Dendritic cell treated with granulocyte-macrophage colony-stimulating factor and Interleukin-4, amounts not matched to agents 40 ng/mL and 50 ng/mL, for 4 days (primary cell): ENCODE results near the gene TEDC2.
"Not testable (repeated sequence)": the region's sequence is repeated elsewhere in the genome, so short reads cannot be mapped to it uniquely, and the experiment has no call there.

ENCODE experiments used
- H3K27ac Mint-ChIP-seq: one replicate; pipeline ENCODE4 v1.8.0; 2022; ENCODE audit warnings: mild to moderate bottlenecking, mixed read lengths
- H3K27me3 Mint-ChIP-seq: one replicate; pipeline ENCODE4 v1.8.0; 2022; ENCODE audit warnings: mild to moderate bottlenecking, mixed read lengths
- H3K36me3 Mint-ChIP-seq: one replicate; pipeline ENCODE4 v1.8.0; 2022; ENCODE audit warnings: low read depth, mixed read lengths
- H3K4me1 Mint-ChIP-seq: one replicate; pipeline ENCODE4 v1.8.0; 2022; ENCODE audit warnings: low read depth, mixed read lengths
- H3K4me3 Mint-ChIP-seq: one replicate; pipeline ENCODE4 v1.8.0; 2022; ENCODE audit warnings: mild to moderate bottlenecking, moderate library complexity, mixed read lengths
- H3K9me3 Mint-ChIP-seq: one replicate; pipeline ENCODE4 v1.8.0; 2022; ENCODE audit warnings: mixed read lengths
- intact Hi-C: fragments of 100-400 bp; cut with micrococcal nuclease; formaldehyde crosslinking; loops from one replicate; pipeline ENCODE4 v1.15.0; 2022

Gene TEDC2

GRCh38 chr16:2429771-2430663 is 29.9 kb upstream of the TEDC2 start:
- intact Hi-C loops = no loop called here
- Mint-ChIP-seq H3K36me3 (peaks cover 15% of the 10 kb centered on the region), H3K4me3 (peak overlapping the region; percentile 79), H3K27me3 (peaks cover 21% of the 10 kb centered on the region), H3K9me3 (no peaks in the 10 kb centered on the region), H3K27ac (peak overlapping the region; percentile 41), H3K4me1 (peaks cover 23% of the 10 kb centered on the region)

- Mint-ChIP-seq H3K4me3 (no peak overlapping the region), H3K36me3 (peaks cover 32% of the 10 kb centered on the region), H3K9me3 (no peaks in the 10 kb centered on the region), H3K27ac (no peak overlapping the region), H3K27me3 (peaks cover 15% of the 10 kb centered on the region), H3K4me1 (peaks cover 23% of the 10 kb centered on the region)
- intact Hi-C loops = no loop called here
Measured at GRCh38 chr16:2432286-2432685, 27.6 kb upstream of the TEDC2 start.

- H3K27ac Mint-ChIP-seq = no peak overlapping the region
- H3K27me3 Mint-ChIP-seq = peaks cover 12% of the 10 kb centered on the region
- no peak overlapping the region for H3K4me3 Mint-ChIP-seq
- no peaks in the 10 kb centered on the region for H3K9me3 Mint-ChIP-seq
- peaks cover 39% of the 10 kb centered on the region for H3K36me3 Mint-ChIP-seq
- intact Hi-C loops = no loop called here
- H3K4me1 Mint-ChIP-seq = peaks cover 21% of the 10 kb centered on the region
Measured at GRCh38 chr16:2432801-2433505, 27.0 kb upstream of the TEDC2 start.

- H3K27me3 Mint-ChIP-seq, H3K4me3 Mint-ChIP-seq, H3K4me1 Mint-ChIP-seq, intact Hi-C loops, H3K9me3 Mint-ChIP-seq, H3K27ac Mint-ChIP-seq: not testable (repeated sequence)
- H3K36me3 Mint-ChIP-seq = peaks cover 62% of the 10 kb centered on the region
Measured at GRCh38 chr16:2435236-2435635, 24.7 kb upstream of the TEDC2 start.

GRCh38 chr16:2436110-2436509 is 23.8 kb upstream of the TEDC2 start:
- no peak overlapping the region for H3K4me3 Mint-ChIP-seq
- no peaks in the 10 kb centered on the region for H3K9me3 Mint-ChIP-seq
- H3K36me3 Mint-ChIP-seq = peaks cover 64% of the 10 kb centered on the region
- no peak overlapping the region for H3K27ac Mint-ChIP-seq
- intact Hi-C loops = no loop called here
- no peaks in the 10 kb centered on the region for H3K27me3 Mint-ChIP-seq
- no peaks in the 10 kb centered on the region for H3K4me1 Mint-ChIP-seq

GRCh38 chr16:2437032-2437790 is 22.7 kb upstream of the TEDC2 start:
- intact Hi-C loops = no loop called here
- Mint-ChIP-seq H3K4me3 (no peak overlapping the region), H3K27me3 (no peaks in the 10 kb centered on the region), H3K9me3 (no peaks in the 10 kb centered on the region), H3K4me1 (no peaks in the 10 kb centered on the region), H3K27ac (no peak overlapping the region), H3K36me3 (peaks cover 64% of the 10 kb centered on the region)

GRCh38 chr16:2438121-2438520 is 21.8 kb upstream of the TEDC2 start:
- H3K36me3 Mint-ChIP-seq = peaks cover 55% of the 10 kb centered on the region
- no peak overlapping the region for H3K27ac Mint-ChIP-seq
- intact Hi-C loops = no loop called here

GRCh38 chr16:2439598-2439997 is 20.3 kb upstream of the TEDC2 start:
- Mint-ChIP-seq H3K9me3 (no peaks in the 10 kb centered on the region), H3K27me3 (no peaks in the 10 kb centered on the region), H3K27ac (no peak overlapping the region), H3K36me3 (peaks cover 62% of the 10 kb centered on the region), H3K4me1 (no peaks in the 10 kb centered on the region), H3K4me3 (no peak overlapping the region)
- intact Hi-C loops = no loop called here

More at GRCh38 chr16:2438121-2438520, 21.8 kb upstream of the TEDC2 start:
- Mint-ChIP-seq H3K9me3 (no peaks in the 10 kb centered on the region), H3K4me1 (no peaks in the 10 kb centered on the region), H3K4me3 (no peak overlapping the region), H3K27me3 (no peaks in the 10 kb centered on the region)

- H3K27me3 Mint-ChIP-seq, H3K27ac Mint-ChIP-seq, H3K9me3 Mint-ChIP-seq, H3K4me1 Mint-ChIP-seq, intact Hi-C loops, H3K4me3 Mint-ChIP-seq: not testable (repeated sequence)
- H3K36me3 Mint-ChIP-seq = peaks cover 71% of the 10 kb centered on the region
Measured at GRCh38 chr16:2441143-2441804, 18.6 kb upstream of the TEDC2 start.

GRCh38 chr16:2443555-2443954 is 16.4 kb upstream of the TEDC2 start:
- intact Hi-C loops = no loop called here
- Mint-ChIP-seq H3K27ac (no peak overlapping the region), H3K9me3 (no peaks in the 10 kb centered on the region), H3K36me3 (peaks cover 71% of the 10 kb centered on the region), H3K4me1 (no peaks in the 10 kb centered on the region), H3K4me3 (no peak overlapping the region), H3K27me3 (no peaks in the 10 kb centered on the region)

- H3K4me3 Mint-ChIP-seq = no peak overlapping the region
- peaks cover 90% of the 10 kb centered on the region for H3K36me3 Mint-ChIP-seq
Measured at GRCh38 chr16:2447920-2448583, 11.9 kb upstream of the TEDC2 start.

GRCh38 chr16:2449118-2449517 is 10.8 kb upstream of the TEDC2 start:
- no peak overlapping the region for H3K4me3 Mint-ChIP-seq
- intact Hi-C loops = no loop called here
- peaks cover 92% of the 10 kb centered on the region for H3K36me3 Mint-ChIP-seq
- no peaks in the 10 kb centered on the region for H3K4me1 Mint-ChIP-seq
- H3K9me3 Mint-ChIP-seq = no peaks in the 10 kb centered on the region
- no peaks in the 10 kb centered on the region for H3K27me3 Mint-ChIP-seq
- H3K27ac Mint-ChIP-seq = no peak overlapping the region

More at GRCh38 chr16:2447920-2448583, 11.9 kb upstream of the TEDC2 start:
- H3K27ac Mint-ChIP-seq = no peak overlapping the region
- intact Hi-C loops = no loop called here
- H3K4me1 Mint-ChIP-seq = no peaks in the 10 kb centered on the region
- H3K27me3 Mint-ChIP-seq = no peaks in the 10 kb centered on the region
- no peaks in the 10 kb centered on the region for H3K9me3 Mint-ChIP-seq

- intact Hi-C loops = no loop called here
- Mint-ChIP-seq H3K27ac (no peak overlapping the region), H3K27me3 (no peaks in the 10 kb centered on the region), H3K36me3 (peaks cover 89% of the 10 kb centered on the region), H3K9me3 (no peaks in the 10 kb centered on the region), H3K4me1 (no peaks in the 10 kb centered on the region), H3K4me3 (no peak overlapping the region)
Measured at GRCh38 chr16:2450535-2450934, 9.4 kb upstream of the TEDC2 start.
